Activated CD4-positive, CD25-positive, alpha-beta regulatory T cell (primary cell): ENCODE measurements around the gene GRM8.

Source experiments
- DNase-seq, 4 experiments: peaks; one replicate each; lab custom pipeline; 2025; lab: John Stamatoyannopoulos, UW

GRM8 gene

DNA sequence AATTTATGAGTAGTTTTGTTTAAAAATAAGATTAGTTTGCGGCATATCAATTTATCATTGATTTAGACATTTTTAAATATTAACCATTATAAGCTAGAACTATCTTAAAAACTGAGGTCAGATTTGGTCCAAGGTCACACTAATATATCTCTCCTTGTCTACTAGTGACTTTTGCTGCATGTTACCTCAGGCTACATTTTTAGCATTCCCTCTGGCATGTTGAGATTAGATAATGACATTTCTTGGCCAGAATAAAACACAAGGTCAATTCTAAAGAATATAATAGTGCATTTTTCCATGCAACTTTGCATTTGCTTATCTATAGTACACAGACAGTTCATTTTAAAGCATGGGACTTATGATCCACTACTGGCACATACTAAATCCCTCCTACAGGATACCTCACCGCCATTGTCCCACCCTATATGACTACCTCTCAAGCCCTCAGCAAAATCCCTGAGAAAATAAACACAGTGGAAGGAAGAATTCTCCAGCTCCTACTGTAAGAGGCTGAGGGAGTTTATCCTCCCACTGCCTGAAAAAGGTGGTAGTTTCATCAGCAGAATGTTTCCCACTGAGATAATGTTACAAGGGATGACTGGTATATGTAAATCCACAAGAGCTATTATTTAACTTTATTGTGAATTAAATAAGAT is 816.4 kb downstream of the GRM8 start:
- DNase-seq, result no peak

DNA sequence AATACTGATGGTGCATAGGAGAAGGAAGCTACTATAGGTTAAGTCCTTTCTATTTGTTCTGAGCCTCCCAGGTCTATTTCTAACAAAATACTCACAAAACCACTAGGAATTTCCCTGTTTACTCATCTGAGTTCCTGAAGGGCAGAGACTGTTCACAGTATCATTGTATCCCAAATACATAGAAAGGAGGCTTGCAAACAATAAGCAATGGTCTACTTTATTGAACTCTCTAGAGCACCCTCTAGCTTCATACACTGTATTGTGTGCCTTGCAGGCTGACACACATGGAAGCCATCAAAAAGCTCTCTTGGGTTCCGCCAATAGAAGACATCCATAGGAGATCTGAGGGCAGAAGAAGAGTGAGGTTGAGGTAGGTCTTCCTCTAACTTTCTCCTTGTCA is 826.1 kb downstream of the GRM8 start:
- DNase-seq, result no peak

DNA sequence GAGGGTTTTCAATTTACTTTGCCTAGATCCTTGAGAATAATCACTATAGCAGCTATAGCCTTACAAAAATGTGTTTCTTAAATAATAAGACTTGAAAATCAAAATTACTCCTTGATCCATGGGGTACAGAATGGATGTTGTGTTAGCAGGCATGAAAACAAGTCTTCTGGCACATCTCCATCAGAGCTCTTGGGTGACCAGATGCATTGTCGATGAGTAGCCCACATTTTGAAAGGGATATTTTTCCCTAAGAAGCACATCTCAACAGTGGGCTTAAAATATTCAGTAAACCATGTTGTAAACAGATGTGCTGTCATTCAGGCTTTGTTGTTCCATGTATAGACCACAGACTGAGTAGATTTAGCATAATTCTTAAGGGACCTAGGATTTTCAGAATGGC is 827.8 kb downstream of the GRM8 start:
- no peak for DNase-seq

DNA sequence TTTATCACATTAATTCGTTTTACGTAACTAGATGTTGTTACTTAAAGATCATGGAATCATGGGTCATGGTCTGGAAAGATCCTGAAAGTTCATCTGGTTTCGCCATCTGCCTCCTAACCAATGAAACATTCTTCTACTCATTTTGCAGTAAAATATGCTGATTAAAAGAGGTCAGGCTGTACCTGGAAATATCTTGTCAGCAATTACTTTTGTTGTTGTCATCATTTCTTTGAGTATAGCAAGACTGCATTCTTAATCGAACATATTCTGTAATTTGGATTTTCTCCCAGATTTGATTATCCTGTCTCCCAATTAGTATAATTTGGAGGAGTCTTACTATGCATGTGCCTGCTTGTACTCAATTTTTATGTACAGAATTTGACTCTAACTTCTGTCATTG is 833.7 kb downstream of the GRM8 start:
- no peak for DNase-seq

DNA sequence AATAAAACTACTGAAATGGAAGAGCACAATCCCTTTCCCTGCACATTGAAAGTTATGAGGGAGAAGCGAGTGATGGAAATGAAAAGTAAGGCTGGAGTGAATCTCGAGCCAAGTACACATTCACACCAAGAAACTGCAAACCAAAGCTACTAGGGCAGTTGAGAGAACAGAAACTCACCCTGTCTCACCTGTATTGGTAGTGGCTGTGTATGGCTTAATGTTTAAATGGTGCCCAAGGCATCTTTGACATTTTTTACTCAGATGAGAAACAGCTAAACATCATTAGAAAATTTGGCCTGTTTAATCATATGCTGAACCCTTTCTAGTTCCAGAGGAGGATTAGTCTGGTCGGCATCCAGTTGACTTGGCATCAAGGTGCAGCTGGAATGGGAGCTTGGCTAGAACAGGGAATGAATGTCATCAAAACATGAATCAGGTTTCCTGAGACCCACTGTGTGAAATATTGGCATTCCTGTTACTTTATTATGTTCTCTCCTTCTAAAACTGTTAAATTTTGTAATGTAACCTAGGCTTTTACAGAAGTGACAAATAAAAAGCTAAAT is 840.8 kb downstream of the GRM8 start:
- no peak for DNase-seq

DNA sequence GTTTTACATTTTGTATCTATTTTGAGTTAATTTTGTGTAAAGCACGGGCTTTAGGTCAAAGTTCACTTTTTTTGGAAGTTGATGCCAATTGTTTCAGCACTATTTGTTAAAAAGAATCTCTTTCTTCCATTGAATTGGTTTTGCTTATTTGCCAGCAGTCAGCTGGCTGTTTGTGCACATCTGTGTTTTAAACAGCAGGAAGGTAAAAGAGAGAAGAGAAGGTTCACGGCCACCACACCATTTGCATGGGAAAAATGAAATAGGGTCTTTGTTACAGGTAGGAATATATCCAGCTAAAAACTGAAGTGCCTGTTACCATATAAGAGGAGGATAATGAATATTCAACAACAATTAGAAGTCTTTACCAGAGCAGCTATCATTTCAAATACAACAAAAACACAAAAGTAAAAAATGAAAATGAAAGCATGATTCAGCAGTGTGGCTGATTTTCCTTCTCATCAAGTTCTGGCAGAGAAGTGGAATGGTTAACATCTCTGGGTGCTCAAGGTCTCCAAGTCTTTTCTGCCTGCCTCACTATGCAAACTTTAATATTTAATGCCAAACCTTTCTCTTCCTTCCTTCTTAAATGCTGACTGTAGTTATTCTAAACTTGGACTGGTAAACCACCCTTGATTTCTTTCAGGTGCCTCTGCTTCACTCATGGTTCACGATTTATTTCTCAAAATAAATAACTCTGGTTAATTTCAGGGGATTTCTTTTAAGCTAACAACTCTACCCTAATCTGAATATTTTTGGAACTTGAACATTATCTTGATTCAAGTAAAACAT is 841.5 kb downstream of the GRM8 start:
- DNase-seq, result no peak

DNA sequence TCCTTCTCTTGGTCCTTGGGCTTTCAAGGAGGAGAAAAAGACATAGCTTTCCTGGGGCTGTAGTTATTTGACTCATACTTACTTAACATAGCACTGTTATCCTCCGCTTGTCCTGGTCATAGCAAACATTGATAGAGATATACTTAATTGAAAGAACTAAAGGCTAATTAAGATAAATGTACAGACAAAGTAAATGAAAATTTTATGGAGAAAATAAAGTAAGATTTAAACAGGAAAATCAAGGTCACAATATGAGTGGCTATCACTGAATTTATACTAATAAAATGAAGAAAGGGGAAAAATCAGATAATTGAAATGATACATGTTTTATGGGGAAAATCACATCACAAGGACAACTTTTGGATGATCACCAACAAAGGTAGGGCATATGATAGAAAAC is 849.7 kb downstream of the GRM8 start:
- no peak for DNase-seq

DNA sequence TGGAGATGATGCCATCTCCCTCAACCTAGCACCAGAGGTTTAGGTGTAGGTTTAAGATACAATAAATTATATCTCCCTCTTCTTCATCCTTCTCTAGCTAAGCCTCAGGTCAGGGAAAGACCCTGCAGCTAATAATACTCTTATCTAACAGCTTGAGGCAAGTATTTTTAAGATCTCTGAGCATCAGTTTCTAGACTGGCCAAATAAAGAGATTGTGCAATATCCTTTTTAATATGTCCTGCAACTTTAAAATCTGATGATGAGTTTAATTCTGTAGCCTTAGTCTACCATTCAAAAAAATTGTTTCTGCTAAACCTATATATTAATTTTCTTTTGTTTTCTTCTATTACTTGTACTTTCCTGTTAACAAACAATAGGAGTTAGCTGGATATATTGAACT is 850.8 kb downstream of the GRM8 start:
- DNase-seq, result no peak

DNA sequence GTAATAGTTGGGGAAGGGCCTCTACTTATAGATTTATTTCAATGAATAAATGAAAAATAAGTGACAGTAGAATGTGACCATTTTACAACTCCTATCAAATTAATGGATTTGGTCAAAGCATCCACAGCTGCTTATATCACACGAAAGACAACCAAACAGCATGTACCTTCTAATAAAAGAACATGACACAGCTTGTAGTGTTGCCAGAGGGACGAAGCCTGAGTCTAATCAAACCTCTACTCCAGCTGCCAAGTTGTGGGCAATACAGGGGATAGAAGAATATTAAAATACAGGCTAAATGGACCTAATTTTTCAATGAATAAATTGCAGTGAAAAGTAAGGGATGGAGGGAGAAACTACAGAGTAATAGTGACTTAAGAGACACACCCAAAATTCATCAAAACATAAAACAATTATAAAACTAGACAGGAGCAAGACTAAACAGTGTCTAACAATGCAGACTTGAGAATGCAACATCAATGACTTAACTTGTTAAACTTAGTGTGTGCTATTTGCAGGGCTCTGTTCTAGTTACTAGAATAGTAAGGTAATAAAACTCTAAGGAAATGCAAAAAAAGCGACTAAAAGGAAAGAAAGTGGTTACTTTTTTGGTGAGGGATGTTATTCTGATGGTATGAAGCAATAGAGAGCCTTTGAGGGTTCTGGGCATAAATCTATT is 853.8 kb downstream of the GRM8 start:
- DNase-seq, result no peak

DNA sequence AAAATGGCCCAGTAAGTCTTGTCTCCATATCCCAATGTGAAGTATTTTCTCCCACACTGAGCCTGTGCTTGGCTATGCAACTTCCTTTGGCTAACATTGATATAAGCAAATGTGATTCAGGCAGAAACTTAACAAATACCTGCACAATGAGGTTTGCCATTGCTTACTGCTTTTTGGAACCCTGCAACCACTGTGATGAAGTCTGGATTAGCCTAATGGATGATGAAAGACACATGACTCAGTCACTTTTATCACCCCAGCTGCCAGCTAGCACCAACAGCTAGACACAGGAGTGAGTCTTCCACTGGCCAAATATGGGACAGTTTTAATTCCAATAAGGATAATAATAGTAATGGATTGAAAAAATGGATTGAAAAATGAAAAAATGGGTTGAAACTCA is 854.5 kb downstream of the GRM8 start:
- no peak for DNase-seq

DNA sequence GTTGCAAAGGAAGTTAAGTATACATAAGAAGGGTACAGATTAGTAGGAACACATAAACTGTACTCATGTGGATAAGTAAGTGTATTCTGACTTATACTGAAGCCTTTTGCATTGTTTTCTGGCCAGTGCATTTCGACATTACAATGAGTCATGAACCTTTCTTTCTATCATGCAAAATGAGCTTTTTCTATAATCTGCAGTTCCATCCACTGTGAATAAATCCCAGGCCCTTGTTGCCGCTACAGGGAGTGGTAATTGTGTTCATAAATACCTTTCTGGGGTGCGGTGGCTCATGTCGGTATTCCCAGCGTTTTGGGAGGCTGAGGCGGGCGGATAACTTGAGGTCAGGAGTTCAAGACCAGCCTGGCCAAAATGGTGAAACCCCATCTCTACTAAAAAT is 858.3 kb downstream of the GRM8 start:
- DNase-seq, result no peak
